ENCODE measurements around the gene LRMDA. TPM values are rescaled to one million over a fixed set of nuclear protein-coding genes. Genes with fewer than 3 reads are reported as not detected.
A peak's percentile ranks its signal among the peaks of the same experiment; 100 is the strongest.

LRMDA gene
- total RNA-seq, 1 donor from 2014 or later = 0.96 TPM

GRCh38 chr10:76085002-76085816 is 653.8 kb downstream of the LRMDA start:
- no peak for TF ChIP-seq CTCF (IDR thresholded peaks at IDR 0.05)
- H3K36me3 ChIP-seq = no peaks in the 10 kb centered on the region
- DNase-seq (ENCODE audit: low spot score in 2 of 2) = no peak
- no peak overlapping the region for H3K4me3 ChIP-seq
- no peak overlapping the region for H3K27ac ChIP-seq
- intact Hi-C loops (cut with DNase I) = loop anchor here (5.0 kb wide), 2 partner anchors 678 to 1298 kb away; no protein-coding TSS in a partner anchor
- H3K4me1 ChIP-seq = peaks cover 0 to 7% of the 10 kb centered on the region in 2 donors
- H3K27me3 ChIP-seq = no peaks in the 10 kb centered on the region
- H3K9me3 ChIP-seq = no peaks in the 10 kb centered on the region

DNA sequence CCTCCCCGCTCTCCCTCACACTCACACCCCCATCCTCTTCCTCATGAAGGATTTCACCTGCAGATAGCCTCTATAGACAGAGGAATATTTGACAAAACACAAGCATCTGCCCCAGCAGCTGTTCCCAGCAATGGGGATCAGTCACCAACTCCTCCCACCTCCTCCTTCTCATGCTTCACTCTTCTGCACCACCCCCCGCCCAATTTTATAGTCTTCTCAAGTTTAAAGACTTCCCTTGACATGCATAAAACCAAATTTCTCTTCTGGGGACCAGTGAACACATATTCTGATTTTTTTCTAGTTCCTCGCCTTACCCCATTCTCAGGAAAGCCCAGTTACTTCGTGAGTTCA is 654.4 kb downstream of the LRMDA start:
- intact Hi-C loops (cut with DNase I) = loop anchor here (5.0 kb wide), 2 partner anchors 678 to 1298 kb away; no protein-coding TSS in a partner anchor

GRCh38 chr10:76086170-76086760 is 654.8 kb downstream of the LRMDA start:
- no peaks in the 10 kb centered on the region for H3K9me3 ChIP-seq
- no peaks in the 10 kb centered on the region for H3K27me3 ChIP-seq
- intact Hi-C loops (cut with DNase I) = loop anchor here (5.0 kb wide), 2 partner anchors 679 to 1299 kb away; no protein-coding TSS in a partner anchor
- H3K4me3 ChIP-seq = no peak overlapping the region
- H3K36me3 ChIP-seq = no peaks in the 10 kb centered on the region
- no peak for TF ChIP-seq CTCF (IDR thresholded peaks at IDR 0.05)
- no peak for DNase-seq (ENCODE audit: low spot score in 2 of 2)
- H3K4me1 ChIP-seq = peaks cover 0 to 7% of the 10 kb centered on the region in 2 donors
- peak overlapping the region; percentile 57 to 61 for H3K27ac ChIP-seq

More for the DNA sequence above, 654.4 kb downstream of the LRMDA start:
- no peaks in the 10 kb centered on the region for H3K36me3 ChIP-seq
- H3K27me3 ChIP-seq = no peaks in the 10 kb centered on the region
- H3K4me1 ChIP-seq = peaks cover 0 to 7% of the 10 kb centered on the region in 2 donors
- H3K27ac ChIP-seq = peak overlapping the region; percentile 57 to 61
- H3K4me3 ChIP-seq = no peak overlapping the region
- no peak for DNase-seq (ENCODE audit: low spot score in 2 of 2)
- no peak for TF ChIP-seq CTCF (IDR thresholded peaks at IDR 0.05)
- no peaks in the 10 kb centered on the region for H3K9me3 ChIP-seq

DNA sequence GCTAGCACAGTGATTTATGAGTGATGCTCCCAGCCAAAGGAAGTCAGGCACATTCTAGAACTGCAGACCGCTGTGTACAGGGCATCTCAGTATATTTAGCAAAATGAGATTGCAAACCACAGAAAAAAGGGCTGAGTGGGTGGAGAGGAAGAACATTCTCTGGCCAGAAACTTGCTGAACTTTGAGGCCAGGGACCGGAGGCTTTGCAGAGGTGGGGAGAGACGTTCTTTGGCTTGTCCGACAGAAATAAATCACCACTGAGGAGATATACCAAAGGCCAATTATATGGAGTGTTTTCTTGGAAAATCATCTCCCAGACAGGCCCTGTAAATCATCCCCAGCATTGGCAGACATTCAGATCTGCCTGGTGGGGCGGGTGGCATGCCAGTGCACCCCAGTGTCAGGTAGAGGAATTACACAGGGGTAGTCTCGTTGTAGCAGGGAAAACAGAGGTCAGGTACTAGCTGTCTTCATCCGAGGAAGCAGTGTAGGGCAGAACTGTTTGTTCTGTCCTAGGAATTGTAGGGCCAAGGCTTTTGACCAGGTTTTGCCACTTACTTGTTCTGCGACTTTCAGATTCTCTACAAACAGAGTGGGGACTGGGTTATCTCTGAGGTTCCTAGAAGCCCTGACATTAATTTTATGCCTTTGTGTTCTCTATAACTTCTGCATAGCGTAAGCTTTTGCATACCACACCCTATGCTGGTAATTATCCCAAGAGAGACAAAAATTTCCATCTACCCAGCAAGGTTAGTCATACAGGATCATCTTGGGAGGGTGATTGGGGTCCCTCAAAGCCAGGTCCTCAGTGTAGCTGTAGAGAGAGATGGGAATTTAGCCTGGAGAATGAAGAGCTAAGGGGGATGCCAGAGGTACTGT is 655.6 kb downstream of the LRMDA start:
- intact Hi-C loops (cut with DNase I) = loop anchor here (5.0 kb wide), 2 partner anchors 680 to 1300 kb away; no protein-coding TSS in a partner anchor
- peaks cover 0 to 7% of the 10 kb centered on the region in 2 donors for H3K4me1 ChIP-seq
- H3K36me3 ChIP-seq = no peaks in the 10 kb centered on the region
- no peaks in the 10 kb centered on the region for H3K9me3 ChIP-seq
- H3K27me3 ChIP-seq = no peaks in the 10 kb centered on the region
- peak; percentile 22 to 41 (median 33) for TF ChIP-seq CTCF (IDR thresholded peaks at IDR 0.05)
- peak overlapping the region; percentile 57 to 61 for H3K27ac ChIP-seq
- no peak overlapping the region for H3K4me3 ChIP-seq
- peak in 1 of 2 donors; percentile 67 for DNase-seq (ENCODE audit: low spot score in 2 of 2)

DNA sequence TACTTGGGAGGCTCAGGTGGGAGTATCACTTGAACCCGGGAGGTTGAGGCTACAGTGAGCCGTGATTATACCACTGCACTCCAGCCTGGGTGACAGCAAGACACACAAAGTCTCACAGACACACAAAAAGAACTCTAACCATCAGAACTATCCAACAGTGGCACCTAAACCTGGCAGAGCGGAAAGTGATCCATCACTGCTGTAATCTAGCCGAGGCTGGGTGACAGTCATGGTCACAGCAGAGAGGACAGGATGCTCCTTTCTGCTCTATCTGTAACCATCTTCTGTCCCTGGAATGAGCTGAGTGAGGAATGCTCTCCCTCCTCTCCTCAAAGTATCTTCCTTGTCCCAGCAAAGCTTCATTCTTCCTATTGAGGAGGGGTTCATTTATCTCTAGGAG is 656.6 kb downstream of the LRMDA start:
- H3K27ac ChIP-seq = no peak overlapping the region
- intact Hi-C loops (cut with DNase I) = loop anchor here (5.0 kb wide), 2 partner anchors 681 to 1301 kb away; no protein-coding TSS in a partner anchor

More for the DNA sequence above, 656.6 kb downstream of the LRMDA start:
- TF ChIP-seq CTCF (IDR thresholded peaks at IDR 0.05) = no peak
- no peaks in the 10 kb centered on the region for H3K36me3 ChIP-seq
- no peak overlapping the region for H3K4me3 ChIP-seq
- no peak for DNase-seq (ENCODE audit: low spot score in 2 of 2)
- peaks cover 0 to 7% of the 10 kb centered on the region in 2 donors for H3K4me1 ChIP-seq
- no peaks in the 10 kb centered on the region for H3K27me3 ChIP-seq
- no peaks in the 10 kb centered on the region for H3K9me3 ChIP-seq

Measured in ascending aorta (tissue), 2 donors.